Middle frontal gyrus (tissue), 1 donor: ENCODE results near the gene SLC35E4.
"Not testable (repeated sequence)": the region's sequence is repeated elsewhere in the genome, so short reads cannot be mapped to it uniquely, and the experiment has no call there.

ENCODE experiments used
- DNase-seq: peaks from one replicate; pipeline ENCODE4 v3.0.0-alpha.2; 2015; ENCODE audit warnings: low spot score; ENCODE audit errors: extremely low spot score

SLC35E4 gene

DNA sequence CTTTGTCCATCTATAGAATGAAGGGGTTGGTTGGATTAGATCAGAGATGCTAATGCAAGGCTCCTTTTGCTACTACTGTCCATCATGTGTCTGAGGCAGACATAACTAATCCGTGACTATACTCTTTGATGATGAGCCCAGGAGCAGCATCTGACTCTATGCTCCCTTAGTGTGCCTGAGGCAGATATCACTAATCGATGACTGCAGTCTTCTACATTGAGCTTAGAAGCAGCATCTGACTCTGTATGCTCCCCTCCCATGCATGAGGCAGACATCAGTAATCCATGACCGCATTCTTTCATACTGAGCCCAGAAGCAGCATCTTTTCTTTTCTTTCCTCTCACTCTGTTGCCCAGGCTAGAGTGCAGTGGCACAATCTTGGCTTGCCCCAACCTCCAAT, 24.4 kb upstream of the SLC35E4 start:
- no peak for DNase-seq

DNA sequence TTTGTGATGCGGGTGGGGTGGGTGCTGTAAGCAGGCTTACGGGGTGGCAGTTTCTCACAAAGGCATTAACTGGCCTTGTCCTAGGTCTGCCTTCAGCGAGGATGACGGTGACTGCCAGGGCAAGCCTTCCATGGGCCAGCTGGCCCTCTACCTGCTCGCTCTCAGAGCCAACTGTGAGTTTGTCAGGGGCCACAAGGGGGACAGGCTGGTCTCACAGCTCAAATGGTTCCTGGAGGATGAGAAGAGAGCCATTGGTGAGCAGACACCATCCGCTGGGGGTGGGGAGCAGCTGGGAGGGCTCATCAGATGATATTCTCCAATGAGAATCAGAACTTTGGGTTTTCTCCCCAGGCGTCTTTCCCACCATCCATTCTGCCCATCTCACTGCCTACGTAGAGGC, 22.8 kb upstream of the SLC35E4 start:
- DNase-seq = no peak

DNA sequence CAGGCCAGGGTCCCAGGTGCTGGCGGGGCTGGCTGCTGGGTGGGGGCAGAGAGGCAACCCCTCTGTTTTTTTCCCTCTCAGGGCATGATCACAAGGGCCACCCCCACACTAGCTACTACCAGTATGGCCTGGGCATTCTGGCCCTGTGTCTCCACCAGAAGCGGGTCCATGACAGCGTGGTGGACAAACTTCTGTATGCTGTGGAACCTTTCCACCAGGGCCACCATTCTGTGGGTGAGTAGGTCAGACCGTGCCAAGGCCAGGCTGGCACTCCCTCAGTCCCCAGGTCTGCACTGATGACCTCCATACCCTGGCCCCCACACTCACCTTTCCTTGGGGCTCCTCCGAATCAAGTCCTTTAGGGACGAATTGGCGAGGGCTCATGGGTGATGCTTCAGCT, 21.3 kb upstream of the SLC35E4 start:
- DNase-seq = no peak

DNA sequence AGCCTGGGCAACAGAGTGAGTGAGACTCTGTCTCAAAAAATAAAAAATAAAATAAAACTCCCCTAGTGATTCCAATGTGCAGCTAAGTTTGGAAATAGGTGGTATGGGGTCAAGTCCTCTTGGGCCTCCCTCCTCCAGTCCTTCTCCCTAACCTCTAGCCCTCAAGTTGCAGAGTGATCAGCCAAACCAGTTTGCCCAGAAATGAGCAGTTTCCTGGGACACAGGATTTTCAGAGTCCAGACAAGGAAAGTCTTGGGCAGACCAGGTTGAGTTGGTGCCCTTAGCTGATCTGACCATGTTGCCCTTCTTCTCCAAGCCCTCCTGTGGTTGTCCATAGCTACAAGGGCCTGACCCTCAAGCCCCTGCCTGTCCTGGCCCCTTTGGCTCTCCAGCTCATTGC, 20.7 kb upstream of the SLC35E4 start:
- DNase-seq = no peak

DNA sequence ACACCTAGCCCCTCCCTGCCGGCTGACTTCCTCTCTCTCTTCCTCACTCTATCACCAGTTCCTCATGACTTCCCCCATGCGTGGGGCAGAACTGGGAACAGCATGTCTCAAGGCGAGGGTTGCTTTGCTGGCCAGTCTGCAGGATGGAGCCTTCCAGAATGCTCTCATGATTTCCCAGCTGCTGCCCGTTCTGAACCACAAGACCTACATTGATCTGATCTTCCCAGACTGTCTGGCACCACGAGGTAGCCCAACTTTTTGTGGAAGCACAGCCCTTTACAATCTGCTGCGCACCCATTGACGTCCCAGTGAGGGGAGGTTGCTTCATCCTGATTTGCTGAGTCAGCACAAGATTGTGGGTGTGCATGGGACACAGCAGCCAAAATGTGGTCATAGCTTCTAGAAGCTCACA, 20.0 kb upstream of the SLC35E4 start:
- DNase-seq = no peak

DNA sequence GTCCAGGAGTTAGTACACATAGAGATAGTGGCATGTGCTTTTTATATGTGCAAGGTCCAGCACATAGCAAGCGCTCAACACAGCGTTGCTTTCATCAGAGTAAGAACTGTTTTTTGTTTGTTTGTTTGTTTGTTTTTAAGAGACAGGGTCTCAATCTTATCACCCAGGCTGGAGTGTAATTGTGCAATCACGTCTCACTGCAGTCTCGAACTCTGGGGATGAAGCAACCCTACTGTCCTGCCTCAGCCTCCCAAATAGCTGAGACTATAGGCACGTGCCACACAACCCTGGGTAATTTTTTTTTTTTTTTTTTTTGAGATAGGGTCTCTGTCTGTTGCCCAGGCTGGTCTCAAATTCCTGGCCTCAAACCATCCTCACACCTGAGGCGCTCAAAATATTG, 17.8 kb upstream of the SLC35E4 start:
- DNase-seq = no peak

DNA sequence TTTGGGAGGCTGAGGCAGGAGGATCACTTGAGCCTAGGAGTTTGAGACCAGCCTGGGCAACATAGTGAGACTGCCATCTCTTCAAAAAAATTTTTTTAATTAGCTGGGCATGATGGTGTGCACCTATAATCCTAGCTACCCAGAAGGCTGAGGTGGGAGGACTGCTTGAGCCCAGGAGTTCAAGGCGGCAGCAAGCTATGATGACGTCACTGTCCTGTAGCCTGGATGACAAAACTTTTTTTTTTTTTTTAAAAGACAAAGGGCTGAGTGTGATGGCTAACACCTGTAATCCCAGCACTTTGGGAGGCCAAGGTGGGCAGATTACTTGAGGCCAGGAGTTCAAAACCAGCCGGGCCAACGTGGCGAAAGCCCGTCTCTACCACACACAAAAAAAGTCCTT, 15.7 kb upstream of the SLC35E4 start:
- DNase-seq = not testable (repeated sequence)

DNA sequence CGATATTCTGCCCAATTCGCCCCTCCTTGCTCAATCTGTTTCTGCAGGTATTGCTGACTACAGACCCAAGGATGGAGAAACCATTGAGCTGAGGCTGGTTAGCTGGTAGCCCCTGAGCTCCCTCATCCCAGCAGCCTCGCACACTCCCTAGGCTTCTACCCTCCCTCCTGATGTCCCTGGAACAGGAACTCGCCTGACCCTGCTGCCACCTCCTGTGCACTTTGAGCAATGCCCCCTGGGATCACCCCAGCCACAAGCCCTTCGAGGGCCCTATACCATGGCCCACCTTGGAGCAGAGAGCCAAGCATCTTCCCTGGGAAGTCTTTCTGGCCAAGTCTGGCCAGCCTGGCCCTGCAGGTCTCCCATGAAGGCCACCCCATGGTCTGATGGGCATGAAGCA, 9.2 kb upstream of the SLC35E4 start:
- no peak for DNase-seq

DNA sequence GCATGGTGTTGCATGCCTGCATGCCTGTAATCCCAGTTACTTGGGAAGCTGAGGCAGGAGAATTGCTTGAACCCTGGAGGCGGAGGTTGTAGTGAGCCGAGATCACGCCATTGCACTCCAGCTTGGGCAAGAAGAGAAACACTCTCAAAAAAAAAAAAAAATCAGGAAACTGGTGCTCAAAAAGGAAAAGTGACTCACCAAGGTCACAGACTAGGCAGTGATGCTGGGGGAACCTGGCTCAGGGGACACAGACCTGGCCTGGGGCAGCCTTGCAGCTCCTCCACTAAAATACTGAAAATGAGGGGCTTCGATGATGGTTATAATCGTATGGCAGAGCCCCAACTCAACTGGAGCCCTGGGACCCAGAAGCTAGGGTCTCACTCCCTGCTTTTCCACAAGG, 8.1 kb upstream of the SLC35E4 start:
- no peak for DNase-seq

DNA sequence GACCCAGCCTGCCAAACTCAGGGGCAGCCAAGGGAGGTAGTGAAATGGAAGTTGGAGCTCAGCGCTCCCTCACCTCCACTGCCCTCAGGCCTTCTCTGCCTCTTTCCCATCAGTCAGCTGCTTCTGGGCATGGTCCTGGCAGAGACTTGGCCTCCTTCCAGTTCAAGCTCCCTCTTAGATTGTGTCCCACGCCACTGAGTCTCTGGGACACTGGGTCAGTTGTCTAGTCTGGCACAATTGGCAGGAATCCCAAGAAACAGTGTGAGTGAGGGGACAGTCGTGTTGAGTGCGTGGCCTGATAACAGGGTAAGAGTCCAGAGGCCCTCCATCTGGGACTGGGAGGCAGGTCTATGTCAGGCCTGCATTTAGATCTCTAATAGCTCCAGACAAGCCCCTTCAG, 7.1 kb upstream of the SLC35E4 start:
- no peak for DNase-seq

DNA sequence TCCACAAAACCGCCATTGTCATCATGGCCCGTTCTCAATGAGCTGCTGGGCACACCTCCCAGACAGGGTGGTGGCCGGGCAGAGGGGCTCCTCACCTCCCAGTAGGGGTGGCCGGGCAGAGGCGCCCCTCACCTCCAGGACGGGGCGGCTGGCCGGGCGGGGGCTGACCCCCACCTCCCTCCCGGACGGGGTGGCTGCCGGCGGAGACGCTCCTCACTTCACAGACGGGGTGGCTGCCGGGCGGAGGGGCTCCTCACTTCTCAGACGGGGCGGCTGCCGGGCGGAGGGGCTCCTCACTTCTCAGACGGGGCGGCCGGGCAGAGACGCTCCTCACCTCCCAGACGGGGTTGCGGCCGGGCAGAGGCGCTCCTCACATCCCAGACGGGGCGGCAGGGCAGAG, 4.1 kb upstream of the SLC35E4 start:
- not testable (repeated sequence) for DNase-seq

DNA sequence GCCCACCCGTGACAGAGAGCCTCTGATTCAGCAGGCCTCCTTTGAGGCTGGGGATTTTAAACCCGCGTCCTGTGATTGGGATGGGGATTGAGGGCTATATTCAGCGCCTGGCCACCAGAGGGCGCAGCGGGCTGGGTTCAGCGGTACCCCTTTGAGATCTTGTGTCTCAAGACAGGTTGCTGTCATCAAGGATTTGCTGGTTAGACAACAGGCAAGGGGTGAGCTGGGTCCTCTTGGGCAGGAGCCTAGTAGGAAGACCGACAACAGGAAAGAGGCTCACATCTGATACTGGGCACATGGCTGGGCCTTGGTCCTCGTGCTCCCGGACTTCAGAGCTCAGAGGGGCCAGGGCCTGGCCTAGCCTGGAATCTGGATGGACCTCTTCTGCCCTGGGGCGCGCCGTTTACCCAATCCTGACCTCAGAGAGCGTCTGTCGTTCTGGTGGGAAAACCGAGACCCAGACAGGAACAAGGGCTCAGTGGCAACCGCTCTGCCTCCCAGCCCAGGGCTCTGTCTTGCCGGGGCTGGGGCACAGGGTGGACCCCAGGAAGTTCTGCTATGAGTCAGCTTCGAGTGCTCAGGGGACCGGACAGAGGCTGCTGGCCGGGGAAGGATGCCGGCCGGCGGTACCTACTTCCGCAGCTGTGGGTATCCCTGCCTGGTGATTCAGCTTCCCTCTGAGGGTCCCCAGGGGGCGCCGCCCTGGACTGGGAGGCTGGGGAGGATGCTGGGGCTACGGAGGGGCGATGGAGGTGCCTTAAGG, 929 bp upstream of the SLC35E4 start:
- peak; percentile 82 for DNase-seq

DNA sequence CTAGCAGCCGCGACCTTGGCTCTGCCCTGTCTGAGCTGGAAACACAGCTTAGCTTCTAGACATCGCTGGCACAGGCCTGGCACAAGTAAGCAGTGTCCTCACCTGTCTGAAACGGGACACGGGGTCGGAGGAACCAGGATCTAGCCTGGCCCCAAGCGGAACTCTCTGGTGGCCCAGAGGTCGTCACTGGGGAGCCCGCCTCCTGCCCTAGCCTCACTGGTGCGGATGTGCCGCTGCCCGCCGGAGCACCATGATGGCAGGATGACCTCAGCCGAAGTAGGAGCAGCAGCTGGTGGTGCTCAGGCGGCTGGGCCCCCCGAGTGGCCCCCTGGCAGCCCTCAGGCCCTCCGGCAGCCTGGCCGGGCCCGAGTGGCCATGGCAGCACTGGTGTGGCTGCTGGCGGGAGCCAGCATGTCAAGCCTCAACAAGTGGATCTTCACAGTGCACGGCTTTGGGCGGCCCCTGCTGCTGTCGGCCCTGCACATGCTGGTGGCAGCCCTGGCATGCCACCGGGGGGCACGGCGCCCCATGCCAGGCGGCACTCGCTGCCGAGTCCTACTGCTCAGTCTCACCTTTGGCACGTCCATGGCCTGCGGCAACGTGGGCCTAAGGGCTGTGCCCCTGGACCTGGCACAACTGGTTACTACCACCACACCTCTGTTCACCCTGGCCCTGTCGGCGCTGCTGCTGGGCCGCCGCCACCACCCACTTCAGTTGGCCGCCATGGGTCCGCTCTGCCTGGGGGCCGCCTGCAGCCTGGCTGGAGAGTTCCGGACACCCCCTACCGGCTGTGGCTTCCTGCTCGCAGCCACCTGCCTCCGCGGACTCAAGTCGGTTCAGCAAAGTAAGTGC, 871 bp downstream of the SLC35E4 start:
- DNase-seq = no peak

DNA sequence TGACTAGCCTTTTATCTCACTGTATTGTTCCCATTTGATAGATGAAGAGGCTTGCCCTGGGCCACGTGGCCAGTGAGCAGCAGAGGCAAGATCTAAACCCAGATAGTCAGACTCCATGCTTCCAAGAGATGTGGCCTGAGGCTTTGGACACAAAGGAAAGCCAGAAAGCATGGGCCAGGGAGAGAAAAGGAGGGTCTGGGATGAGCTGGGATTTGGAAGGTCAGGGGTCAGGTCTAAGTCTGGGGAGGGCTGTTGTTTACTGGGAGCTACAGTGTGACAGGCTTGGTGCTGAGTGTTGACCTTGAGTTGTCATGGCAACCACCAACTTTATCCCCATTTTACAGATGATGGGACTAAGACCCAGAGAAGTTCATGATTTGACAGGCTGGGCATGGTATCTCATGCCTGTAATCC, 2.1 kb downstream of the SLC35E4 start:
- DNase-seq = no peak

DNA sequence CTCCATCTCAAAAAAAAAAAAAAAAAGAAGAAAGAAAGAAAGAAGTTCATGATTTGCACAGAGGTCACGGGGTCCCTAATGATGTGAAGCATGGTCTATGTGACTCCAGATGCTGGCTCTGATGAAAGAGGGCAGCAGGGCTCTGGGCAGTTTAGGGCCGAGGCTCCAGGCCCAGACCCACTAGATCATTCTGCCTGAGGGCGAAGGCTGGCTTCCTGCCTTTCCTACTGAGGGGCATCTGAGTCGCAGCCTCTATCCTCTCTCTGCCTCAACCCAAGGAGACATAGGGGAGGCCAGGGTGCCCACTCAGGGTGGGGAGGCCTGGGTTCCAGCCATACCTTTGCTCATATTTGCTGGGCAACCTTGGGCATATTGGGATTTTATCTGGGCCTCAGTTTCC, 4.8 kb downstream of the SLC35E4 start:
- no peak for DNase-seq

DNA sequence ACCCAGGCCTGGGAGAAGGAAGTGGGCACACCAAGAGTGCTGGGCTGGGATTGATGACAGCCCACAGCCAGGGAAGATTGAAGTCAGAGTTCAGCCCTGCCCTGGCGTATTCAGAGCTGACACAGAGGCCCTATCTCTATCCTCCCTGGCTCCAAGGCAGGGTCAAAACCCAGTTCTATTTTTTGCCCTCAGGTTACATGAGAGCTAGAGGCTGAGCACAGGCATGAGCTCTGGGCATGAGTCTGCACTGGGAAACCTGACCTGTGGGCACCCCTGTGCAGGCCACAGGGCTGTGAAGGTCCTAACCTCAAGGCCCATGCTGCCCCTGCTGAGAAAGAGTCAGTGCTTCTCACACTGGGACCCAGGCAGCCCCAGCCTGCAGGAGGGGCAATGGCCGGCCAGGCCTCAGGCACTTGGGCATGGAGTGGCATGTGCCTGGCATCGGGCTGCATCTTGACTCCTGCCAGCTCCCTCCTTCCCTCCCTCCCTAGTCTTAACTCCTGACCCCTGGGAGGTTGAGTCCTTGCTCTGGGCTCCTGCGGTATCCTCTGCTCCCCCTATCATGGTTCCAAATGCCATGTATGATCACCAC, 5.4 kb downstream of the SLC35E4 start:
- no peak for DNase-seq

DNA sequence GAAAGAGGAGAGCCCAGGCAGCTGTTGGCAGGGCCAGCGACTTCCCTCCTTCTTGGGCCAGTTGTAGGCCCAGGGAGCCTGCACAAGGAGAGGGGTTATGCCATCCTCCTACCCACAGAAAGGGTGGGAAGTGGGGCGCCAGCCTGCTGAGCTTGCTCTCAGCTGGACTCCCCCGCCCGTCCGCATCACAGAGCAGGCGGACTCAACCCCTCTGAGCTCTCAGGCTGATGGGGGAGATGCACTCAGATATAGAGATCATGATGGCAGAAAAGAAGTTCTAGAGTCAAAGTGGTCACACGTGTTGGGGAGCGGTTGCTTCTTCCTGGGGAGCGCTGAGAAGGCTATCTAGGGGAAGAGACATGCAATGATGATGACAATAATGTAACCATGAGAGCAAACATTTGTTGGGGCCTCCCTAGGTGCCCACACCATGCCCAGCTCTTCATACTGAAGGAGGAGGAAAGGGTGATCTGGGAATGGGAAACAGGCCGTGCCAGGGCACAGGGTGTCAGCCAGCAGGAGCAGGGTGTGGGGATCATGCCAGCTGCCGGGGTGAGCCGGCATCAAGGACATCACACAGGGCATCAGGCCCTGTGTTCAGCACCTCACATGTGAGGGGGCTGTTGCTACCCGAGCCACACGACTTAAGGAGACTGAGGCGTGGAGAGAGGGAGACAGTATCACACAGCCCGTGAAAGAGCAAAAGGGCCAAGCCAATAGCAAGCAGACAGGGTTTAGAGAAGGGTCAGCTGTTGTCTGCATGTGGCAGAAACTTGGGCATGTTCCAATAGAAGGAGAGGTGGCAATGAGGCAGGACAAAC, 7.7 kb downstream of the SLC35E4 start:
- DNase-seq = no peak

DNA sequence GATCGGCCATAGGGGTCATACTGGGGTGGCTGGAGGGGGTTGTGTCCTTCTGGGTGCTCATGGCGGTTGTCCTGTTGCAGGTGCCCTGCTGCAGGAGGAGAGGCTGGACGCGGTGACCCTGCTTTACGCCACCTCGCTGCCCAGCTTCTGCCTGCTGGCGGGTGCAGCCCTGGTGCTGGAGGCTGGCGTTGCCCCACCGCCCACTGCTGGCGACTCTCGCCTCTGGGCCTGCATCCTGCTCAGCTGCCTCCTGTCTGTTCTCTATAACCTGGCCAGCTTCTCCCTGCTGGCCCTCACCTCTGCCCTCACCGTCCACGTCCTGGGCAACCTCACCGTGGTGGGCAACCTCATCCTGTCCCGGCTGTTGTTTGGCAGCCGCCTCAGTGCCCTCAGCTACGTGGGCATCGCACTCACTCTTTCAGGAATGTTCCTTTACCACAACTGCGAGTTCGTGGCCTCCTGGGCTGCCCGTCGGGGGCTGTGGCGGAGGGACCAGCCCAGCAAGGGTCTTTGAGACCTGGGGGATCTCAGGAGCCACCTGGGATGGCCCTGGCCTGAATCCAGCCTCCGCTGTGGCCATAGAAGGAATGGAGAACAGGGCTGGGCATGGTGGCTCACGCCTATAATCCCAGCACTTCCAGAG, 11.1 kb downstream of the SLC35E4 start:
- DNase-seq = no peak

DNA sequence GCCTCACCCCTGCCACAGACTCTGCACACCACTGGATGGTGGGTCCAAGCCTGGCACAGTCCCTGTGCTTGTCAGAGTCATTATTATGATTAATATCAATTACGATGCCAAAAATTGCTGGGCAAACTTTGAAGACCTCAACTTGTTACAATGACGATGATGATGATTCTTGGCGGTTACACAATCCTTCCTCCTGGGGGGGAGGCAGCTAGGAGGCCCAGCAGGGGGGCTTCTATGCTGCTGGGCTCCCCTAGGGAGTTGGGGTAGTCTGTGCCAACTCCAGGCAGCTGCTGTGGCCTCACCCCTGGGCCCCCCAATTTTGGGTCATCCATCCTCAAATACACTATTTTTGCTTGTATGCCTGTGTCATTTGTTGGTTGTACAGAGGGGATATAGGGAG, 12.0 kb downstream of the SLC35E4 start:
- no peak for DNase-seq

DNA sequence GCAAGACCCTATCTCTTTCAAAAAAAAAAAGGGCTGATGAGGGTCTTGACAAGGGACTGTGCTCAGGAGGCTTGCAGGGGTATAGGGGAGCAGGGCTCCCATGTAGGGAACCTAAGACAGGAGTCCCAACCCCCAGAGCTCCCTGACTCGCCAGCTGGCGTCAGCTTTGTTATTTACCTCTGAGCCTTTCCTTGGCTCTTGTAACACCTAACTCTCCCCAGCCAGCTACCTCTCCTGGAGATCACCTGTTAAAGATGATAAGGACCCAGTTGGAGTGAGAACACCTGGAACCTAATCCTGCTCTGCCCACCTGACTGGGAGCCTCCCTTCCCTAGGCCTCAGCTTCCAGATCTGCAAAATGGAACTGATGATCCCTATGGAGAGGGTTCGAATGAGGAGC, 13.2 kb downstream of the SLC35E4 start:
- no peak for DNase-seq

DNA sequence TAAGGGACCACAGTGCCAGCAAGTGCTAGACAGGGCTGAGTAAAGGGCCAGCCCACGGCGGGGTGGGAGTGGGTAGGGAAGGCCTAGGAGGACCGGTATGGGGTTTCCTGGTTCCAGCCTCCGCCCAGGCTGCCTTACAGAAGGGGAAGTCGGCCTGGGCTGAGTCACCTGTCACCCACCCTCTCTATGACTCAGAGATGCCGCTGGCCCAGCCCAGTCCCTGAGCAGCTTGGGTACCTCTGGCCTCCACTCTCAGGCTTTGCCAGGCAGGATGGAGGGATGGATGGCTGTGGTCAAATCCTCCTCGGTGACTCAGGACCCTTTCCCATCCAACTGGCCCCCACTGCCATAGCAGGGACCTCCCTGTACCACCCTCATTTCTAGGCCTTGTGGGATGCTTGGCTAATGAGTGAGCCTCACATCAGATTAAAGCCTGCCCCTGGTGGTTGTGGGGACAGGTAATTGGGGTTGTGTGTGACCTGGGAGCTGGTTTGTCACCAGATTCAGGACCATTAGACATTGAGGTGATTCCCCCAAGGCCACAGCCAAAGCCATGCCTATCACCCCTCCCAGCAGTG, 13.9 kb downstream of the SLC35E4 start:
- no peak for DNase-seq
